A673 (cell line): ENCODE measurements around the gene RAC2.

Source experiments
- CTCF ChIP-seq: fragments of 300-800, 200-600 bp; sonication (generic); conservative IDR thresholded peaks from 2 replicates; pipeline ENCODE4 v1.5.1; 2017; ENCODE audit warnings: low read depth, mild to moderate bottlenecking, antibody characterized with exemption, low read length, moderate library complexity, mixed read lengths
- EZH2 ChIP-seq: fragments of 200-600 bp; sonication (generic); IDR thresholded peaks from 2 replicates; pipeline ENCODE4 v1.6.1; 2017; ENCODE audit warnings: borderline replicate concordance, low read depth, mild to moderate bottlenecking, mixed read lengths, antibody characterized with exemption, low read length; ENCODE audit not compliant: poor library complexity, severe bottlenecking

- TF ChIP-seq CTCF: no peak
- no peak for TF ChIP-seq EZH2
Observed at GRCh38 chr22:37230673-37231405, 13.2 kb downstream of the RAC2 start.
